ENCODE measurements around the gene MBD3L5.

GRCh38 chr19:7000333-7000732 lies 30.0 kb upstream of the MBD3L5 start:
- TF ChIP-seq CTCF (IDR thresholded peaks at IDR 0.05) (no peak), EP300 (IDR thresholded peaks at IDR 0.05) (no peak), POLR2A (IDR thresholded peaks at IDR 0.05) (no peak)
